Endothelial cell of umbilical vein (primary cell): ENCODE data around the gene CFAP141. TPM values are rescaled to one million over a fixed set of nuclear protein-coding genes. Genes with fewer than 3 reads are reported as not detected.

Experiments used
- BruUV-seq: library from RNA; stranded (reverse); fragments of 400-500 nt; replicated peaks from 2 replicates; lab custom pipeline; 2021; lab: Mats Ljungman, UMichigan
- CTCF ChIA-PET: fragments of 300-600, 350-600 bp; sonication (Branson Sonifier 250); formaldehyde crosslinking; loops from one replicate; lab custom pipeline; 2021; ENCODE audit warnings: antibody characterized with exemption, inconsistent platforms; lab: Charles Lee
- POLR2A ChIA-PET: fragments of 300-600, 350-600 bp; sonication (Branson Sonifier 250); formaldehyde crosslinking; loops from one replicate; lab custom pipeline; 2021; ENCODE audit warnings: antibody characterized with exemption, inconsistent platforms; lab: Charles Lee
- DNase-seq: peaks from one replicate; pipeline ENCODE4 v3.0.0-alpha.2; 2011; ENCODE audit warnings: low read depth, low spot score
- FAIRE-seq: peaks from 2 replicates; lab custom pipeline; 2011; peaks lifted over from hg19 to GRCh38; lab: Jason Lieb, UNC
- H2AFZ ChIP-seq: 2 replicates; pipeline ENCODE4 v1.6.0; 2012; ENCODE audit warnings: low read depth, low read length, control low read depth, inconsistent platforms
- H3K27ac ChIP-seq: 2 replicates; pipeline ENCODE4 v1.5.1; 2011; ENCODE audit warnings: low read depth, mild to moderate bottlenecking, control low read depth, low read length, moderate library complexity; ENCODE audit not compliant: insufficient read depth
- H3K27me3 ChIP-seq, 2 experiments: 2 replicates each; pipeline versions ENCODE4 v1.6.0 to v1.6.1; 2011; ENCODE audit warnings: low read length in 2 of 2, mixed read lengths in 1 of 2; ENCODE audit not compliant: control insufficient read depth in 2 of 2, insufficient read depth in 2 of 2
- H3K36me3 ChIP-seq, 2 experiments: 2 replicates in 1 of 2; 3 replicates in 1 of 2; pipeline ENCODE4 v1.5.1; 2011; ENCODE audit warnings: low read length in 2 of 2, mild to moderate bottlenecking in 1 of 2, moderate library complexity in 1 of 2; ENCODE audit not compliant: control insufficient read depth in 2 of 2, insufficient read depth in 2 of 2; ENCODE audit errors: extremely low read depth in 1 of 2
- H3K4me1 ChIP-seq: 3 replicates; pipeline ENCODE4 v1.5.1; 2011; ENCODE audit warnings: mild to moderate bottlenecking, low read length; ENCODE audit not compliant: control insufficient read depth, insufficient read depth; ENCODE audit errors: extremely low read depth
- H3K4me2 ChIP-seq: 2 replicates; pipeline ENCODE4 v1.6.1; 2011; ENCODE audit warnings: low read length, control low read depth, mixed read lengths; ENCODE audit not compliant: insufficient read depth
- H3K4me3 ChIP-seq, 3 experiments: fragments of 200-600 bp in 1 of 3; sonication (generic), shearing (Covaris generic) in 1 of 3; replicated peaks in 1 of 3; 2 replicates each; pipeline ENCODE4 v1.5.1; 2011 to 2016; ENCODE audit warnings: control low read depth in 3 of 3, low read length in 3 of 3, mild to moderate bottlenecking in 2 of 3, inconsistent platforms in 1 of 3, low read depth in 1 of 3, moderate library complexity in 1 of 3; ENCODE audit not compliant: insufficient read depth in 1 of 3
- H3K79me2 ChIP-seq: 2 replicates; pipeline ENCODE4 v1.6.0; 2012; ENCODE audit warnings: low read length, inconsistent platforms; ENCODE audit not compliant: control insufficient read depth, insufficient read depth
- H3K9ac ChIP-seq: replicated peaks from 2 replicates; pipeline ENCODE3; 2011; ENCODE audit warnings: low read length, control low read depth; ENCODE audit not compliant: insufficient read depth; ENCODE audit errors: extremely low read depth
- H3K9me1 ChIP-seq: replicated peaks from 3 replicates; pipeline ENCODE4 v1.6.0; 2011; ENCODE audit warnings: mild to moderate bottlenecking, low read length; ENCODE audit not compliant: control insufficient read depth, insufficient read depth; ENCODE audit errors: extremely low read depth
- H3K9me3 ChIP-seq: replicated peaks from 2 replicates; pipeline ENCODE4 v1.5.1; 2012; ENCODE audit warnings: low read length, inconsistent platforms; ENCODE audit not compliant: control insufficient read depth, insufficient read depth
- H4K20me1 ChIP-seq: replicated peaks from 2 replicates; pipeline ENCODE3; 2011; ENCODE audit warnings: mild to moderate bottlenecking, low read length; ENCODE audit not compliant: control insufficient read depth, insufficient read depth; ENCODE audit errors: extremely low read depth
- CTCF ChIP-seq, 2 donors: IDR thresholded peaks; 1 replicate in 1 of 2; 2 replicates in 1 of 2; pipeline ENCODE4 v1.5.1; 2011; ENCODE audit warnings: low read length in 2 of 2, mild to moderate bottlenecking in 2 of 2, moderate library complexity in 2 of 2, control low read depth in 1 of 2, inconsistent platforms in 1 of 2, low read depth in 1 of 2; ENCODE audit not compliant: insufficient read depth in 1 of 2; ENCODE audit errors: extremely low read depth in 1 of 2
- FOS ChIP-seq: IDR thresholded peaks from 2 replicates; pipeline ENCODE4 v1.6.1; 2011; ENCODE audit warnings: mild to moderate bottlenecking, low read length, moderate library complexity, borderline replicate concordance; ENCODE audit not compliant: insufficient read depth
- JUN ChIP-seq: IDR thresholded peaks from 2 replicates; pipeline ENCODE4 v1.6.1; 2011; ENCODE audit warnings: borderline replicate concordance, low read depth; ENCODE audit not compliant: insufficient read length, insufficient read depth
- MYC ChIP-seq: IDR thresholded peaks from one replicate; pipeline ENCODE4 v1.6.1; 2011; ENCODE audit warnings: mild to moderate bottlenecking, low read depth, low read length
- POLR2A ChIP-seq: IDR thresholded peaks from 2 replicates; pipeline ENCODE4 v1.6.1; 2012; ENCODE audit warnings: low read depth, mild to moderate bottlenecking, control low read depth, low read length
- POLR2AphosphoS5 ChIP-seq: IDR thresholded peaks from 2 replicates; pipeline ENCODE4 v1.6.1; 2012; ENCODE audit warnings: low read depth, mild to moderate bottlenecking, control low read depth, low read length, moderate library complexity; ENCODE audit not compliant: insufficient read depth
- dilution Hi-C: fragments of 300-500 bp; cut with MboI; formaldehyde crosslinking; loops from one replicate; pipeline ENCODE4 v1.15.0; 2019; ENCODE audit warnings: low sequenced_read_pairs; ENCODE audit not compliant: extremely low pct_ligation_motif_present
- intact Hi-C: fragments of 100-400 bp; cut with micrococcal nuclease; formaldehyde crosslinking; loops from one replicate; pipeline ENCODE4 v1.10.0; 2022
- polyA plus RNA-seq, 4 experiments: library from polyadenylated mRNA; depleted of rRNA in 3 of 4; stranded (reverse) in 3 of 4; unstranded in 1 of 4; fragments of >200 nt; gene quantifications; 2 replicates each; pipeline versions ENCODE4 v1.2.1 to v1.2.3, GENCODE V29; 2011 to 2012; ENCODE audit warnings: missing spikeins in 1 of 4
- total RNA-seq: library from RNA; stranded (reverse); gene quantifications from 2 replicates; pipeline ENCODE4 v1.2.3, GENCODE V29; 2021

CFAP141 gene
- total and polyA plus RNA-seq, 2 donors (not counting 3 experiments of a cell fraction or from before 2014, with no cell fraction given), result not detected

- no peak for TF ChIP-seq POLR2AphosphoS5
- no peak for TF ChIP-seq POLR2A
- TF ChIP-seq CTCF (IDR thresholded peaks at IDR 0.05; ENCODE audit: extremely low read depth in 1 of 2, insufficient read depth in 1 of 2, low read depth in 1 of 2, low read length in 2 of 2), result no peak
- peaks cover 8 to 12% of the 10 kb centered on the region in 2 experiments for H3K36me3 ChIP-seq
- ChIA-PET POLR2A (no interaction called here), CTCF (interaction anchor here (1.2 to 2.4 kb wide), 5 partner anchors 8 to 116 kb away, joined by 3 to 25 read pairs (median 4); partner anchors contain the start of gene HAX1)
- intact Hi-C loops, result no loop called here
- H3K9ac ChIP-seq, result no peak overlapping the region
- no peaks in the 10 kb centered on the region for H3K27me3 ChIP-seq
- H2AFZ ChIP-seq, result no peak overlapping the region
- no peaks in the 10 kb centered on the region for H3K9me3 ChIP-seq
- BruUV-seq, result no TSS peak
- no peak for FAIRE-seq
- H3K4me3 ChIP-seq, result peak overlapping the region in 1 of 3 experiments; percentile 93
- H3K4me1 ChIP-seq, result peaks cover 25% of the 10 kb centered on the region
- DNase-seq, result no peak
- dilution Hi-C loops, result no loop called here
- no peaks in the 10 kb centered on the region for H3K9me1 ChIP-seq
- peaks cover 67% of the 10 kb centered on the region for H3K79me2 ChIP-seq
- peak overlapping the region; percentile 93 for H3K4me2 ChIP-seq
- H3K27ac ChIP-seq, result no peak overlapping the region
- no peaks in the 10 kb centered on the region for H4K20me1 ChIP-seq
Measured at GRCh38 chr1:154218545-154218944, 12.4 kb upstream of the CFAP141 start.

- peaks cover 19 to 33% of the 10 kb centered on the region in 2 experiments for H3K36me3 ChIP-seq
- no peak overlapping the region for H3K4me2 ChIP-seq
Measured at GRCh38 chr1:154213274-154213673, 7.1 kb upstream of the CFAP141 start.

More at GRCh38 chr1:154213274-154213673, 7.1 kb upstream of the CFAP141 start:
- ChIA-PET POLR2A (no interaction called here), CTCF (interaction anchor here (2.3 kb wide), 1 partner anchor 14 kb away, joined by 19 read pairs; no protein-coding TSS in a partner anchor)
- no peak for TF ChIP-seq JUN
- TF ChIP-seq FOS, result peak; percentile 48
- TF ChIP-seq MYC, result no peak
- no peak for DNase-seq
- peaks cover 22% of the 10 kb centered on the region for H3K79me2 ChIP-seq
- H3K4me1 ChIP-seq, result peaks cover under 1% of the 10 kb centered on the region
- FAIRE-seq, result no peak
- no peak overlapping the region for H3K4me3 ChIP-seq
- H3K9me3 ChIP-seq, result no peaks in the 10 kb centered on the region
- dilution Hi-C loops, result no loop called here
- H3K27me3 ChIP-seq, result no peaks in the 10 kb centered on the region
- H4K20me1 ChIP-seq, result no peaks in the 10 kb centered on the region
- BruUV-seq, result no TSS peak
- no peak overlapping the region for H2AFZ ChIP-seq
- H3K9ac ChIP-seq, result no peak overlapping the region
- intact Hi-C loops, result no loop called here
- no peak overlapping the region for H3K27ac ChIP-seq
- H3K9me1 ChIP-seq, result no peaks in the 10 kb centered on the region
